ENCODE data around the gene PEDS1.
"Not testable (repeated sequence)": the region's sequence is repeated elsewhere in the genome, so short reads cannot be mapped to it uniquely, and the experiment has no call there.

The PEDS1 gene

GRCh38 chr20:50190251-50191064 is 36.9 kb upstream of the PEDS1 start, which contains the start of gene CEBPB:
Gene CEBPB (plus strand): TSS chr20:50190830. CDS start chr20:50191034, 204 bp downstream.
- DNase-seq: peak; percentile 93

DNA sequence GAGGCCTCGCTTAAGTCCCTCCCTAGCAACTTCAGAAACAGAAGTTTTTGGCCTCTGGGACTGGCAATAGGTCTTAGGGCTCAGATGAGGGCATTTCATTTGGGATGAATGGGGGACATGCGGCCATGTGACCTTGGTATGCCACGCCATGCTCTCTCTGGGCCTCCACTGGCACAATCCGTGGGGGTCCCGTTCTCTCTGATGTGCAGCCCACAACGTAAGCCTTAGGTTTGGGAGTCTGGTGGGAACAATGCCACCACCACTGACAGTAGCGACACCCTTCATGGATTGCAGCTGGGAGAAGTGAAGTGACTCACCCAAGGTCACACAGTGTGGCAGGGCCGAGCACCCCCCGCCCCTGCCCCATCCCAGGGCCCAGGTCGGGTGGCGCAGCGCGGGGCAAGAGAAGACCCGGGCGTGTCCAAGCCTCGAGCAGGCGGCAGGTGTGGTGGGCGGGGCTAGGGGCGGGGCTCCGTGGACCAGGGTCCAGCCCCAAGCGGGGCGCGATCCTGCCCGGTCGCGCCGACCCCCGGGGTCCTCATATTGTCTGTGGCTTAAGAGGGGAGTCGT is 36.2 kb upstream of the PEDS1 start:
- peak; percentile 62 for DNase-seq

DNA sequence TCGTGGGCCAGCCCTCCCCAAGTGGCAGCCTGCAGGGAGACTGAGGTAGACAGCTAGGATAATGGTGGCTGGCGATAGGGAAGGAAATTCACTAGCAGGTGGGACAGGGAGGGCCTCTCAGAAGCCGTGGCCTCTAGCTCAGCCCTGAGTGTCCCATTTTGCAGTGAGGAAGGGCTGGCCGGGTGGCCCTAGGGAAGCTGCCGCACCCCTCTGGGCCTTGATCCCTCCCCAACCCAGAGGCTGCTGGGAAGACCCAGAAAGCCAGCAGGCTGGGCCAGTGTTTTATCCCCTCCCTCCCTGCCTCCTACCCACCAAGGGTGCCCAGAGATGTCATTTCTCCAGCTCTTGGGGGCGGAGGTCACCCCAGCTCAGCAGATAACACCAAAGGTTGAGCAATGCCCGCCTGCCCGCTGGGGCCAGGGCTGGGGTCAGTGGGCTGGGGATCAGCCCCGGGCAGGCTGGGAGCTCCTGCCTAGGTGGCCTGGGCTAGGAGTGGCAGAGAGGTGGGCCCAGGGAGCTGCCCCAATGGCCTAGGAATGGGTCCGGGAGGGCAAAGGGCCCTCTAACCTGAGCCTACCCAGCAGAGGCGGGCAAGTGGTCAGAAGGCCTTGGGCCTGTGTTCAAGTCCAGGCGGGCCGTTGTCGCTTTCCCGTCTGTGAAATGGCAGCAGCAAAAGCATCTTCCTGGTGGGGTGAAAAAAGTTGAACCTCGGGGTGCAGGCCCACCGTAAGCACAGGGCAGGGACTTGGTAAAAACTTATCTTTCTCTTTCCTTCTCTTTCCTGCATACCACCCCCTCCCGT is 35.6 kb upstream of the PEDS1 start:
- no peak for DNase-seq

- no peak for DNase-seq
Observed at GRCh38 chr20:50188287-50188688, 34.8 kb upstream of the PEDS1 start.

GRCh38 chr20:50187403-50188051 is 34.0 kb upstream of the PEDS1 start:
- DNase-seq: peak; percentile 36

DNA sequence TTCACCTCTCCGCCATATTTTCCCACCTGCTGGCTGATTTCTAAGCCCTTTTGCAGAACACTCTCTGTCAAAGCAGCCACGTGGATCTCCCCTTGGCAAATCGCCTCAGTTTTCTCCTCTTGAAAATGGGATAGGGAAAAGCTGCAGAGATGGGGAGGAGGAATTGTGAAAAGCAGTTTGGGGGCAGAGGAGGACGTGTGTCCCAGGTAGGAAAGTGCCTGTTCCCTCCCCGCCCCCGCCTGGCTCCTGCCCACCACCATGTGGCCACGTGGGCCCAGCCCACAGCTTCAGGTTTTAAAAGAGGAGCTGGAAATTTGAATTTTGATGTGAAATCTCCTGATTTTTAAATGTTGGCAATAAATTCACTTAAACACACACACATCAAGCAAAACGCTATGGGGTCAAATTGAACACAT is 33.5 kb upstream of the PEDS1 start:
- no peak for DNase-seq

DNA sequence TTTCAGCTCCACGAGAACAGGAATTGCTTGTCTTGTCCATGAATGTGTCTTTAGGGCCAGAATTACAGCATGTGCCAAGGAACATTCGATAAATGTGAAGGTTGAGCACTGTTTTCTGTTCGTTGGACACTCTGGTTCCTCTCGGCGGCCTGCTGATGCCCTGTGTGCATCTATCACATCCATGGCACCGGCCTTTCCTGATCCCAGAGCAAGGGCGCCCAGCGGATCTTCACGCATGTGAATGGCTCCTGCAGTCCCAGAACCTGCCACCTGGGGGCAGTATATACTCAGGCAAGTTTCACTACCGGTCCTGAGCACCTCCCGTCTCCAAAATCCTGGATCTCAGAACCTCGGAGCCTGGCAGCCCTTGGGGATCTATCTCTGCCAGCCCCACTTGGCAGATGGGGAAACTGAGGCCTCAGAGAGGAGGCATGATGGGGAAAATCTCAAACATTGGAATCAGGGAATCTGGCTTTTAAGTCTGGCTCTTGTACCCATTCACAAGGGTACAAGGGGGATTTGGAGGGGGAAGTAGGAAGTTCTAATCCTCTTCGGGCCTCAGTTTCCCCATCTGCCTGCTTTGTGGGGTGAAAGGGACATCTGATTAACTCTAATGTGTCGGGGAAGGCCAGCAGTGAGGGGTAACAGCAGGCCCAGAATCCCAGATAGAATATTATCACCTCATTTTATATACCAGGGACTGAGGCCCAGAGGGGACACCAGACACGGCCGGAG is 32.8 kb upstream of the PEDS1 start:
- peak; percentile 94 for DNase-seq

GRCh38 chr20:50185426-50185825 is 31.9 kb upstream of the PEDS1 start:
- DNase-seq: no peak

GRCh38 chr20:50182346-50182745 is 28.8 kb upstream of the PEDS1 start:
- DNase-seq: no peak

DNA sequence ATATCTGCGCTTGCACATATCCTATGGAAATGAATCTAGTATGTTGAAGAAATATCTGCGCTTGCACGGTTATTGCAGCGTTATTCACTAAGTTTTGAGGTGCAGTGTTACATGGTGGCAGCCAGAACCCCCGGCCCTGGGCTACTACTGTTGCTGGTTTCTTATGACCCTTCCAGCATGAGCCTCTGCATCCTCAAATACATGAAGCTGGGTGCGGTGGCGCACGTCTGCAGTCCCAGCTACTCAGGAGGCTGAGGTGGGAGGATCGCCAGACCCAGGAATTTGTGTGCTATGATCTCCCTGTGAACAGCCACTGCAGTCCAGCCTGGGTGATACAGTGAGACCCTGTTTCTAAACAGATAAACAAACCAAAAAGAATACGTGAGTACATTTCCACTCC is 27.8 kb upstream of the PEDS1 start:
- DNase-seq: no peak

DNA sequence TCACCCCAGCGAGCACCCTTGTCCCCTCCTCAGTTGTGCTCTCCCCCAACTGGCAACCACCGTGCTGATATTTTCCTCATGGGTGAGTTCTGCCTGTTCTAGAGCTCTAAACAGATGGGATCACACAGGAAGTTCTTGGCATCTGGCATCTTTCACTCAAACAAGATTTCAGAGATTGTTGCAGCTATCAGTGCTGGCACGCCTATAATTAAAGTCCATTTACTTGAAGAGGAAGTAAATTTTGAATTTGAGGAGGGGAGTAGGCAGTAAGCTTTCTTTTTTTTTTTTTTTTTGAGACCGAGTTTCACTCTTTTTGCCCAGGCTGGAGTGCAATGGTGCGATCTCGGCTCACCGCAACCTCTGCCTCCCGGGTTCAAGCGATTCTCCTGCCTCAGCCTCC is 25.1 kb upstream of the PEDS1 start:
- not testable (repeated sequence) for DNase-seq

GRCh38 chr20:50175938-50176933 is 22.7 kb upstream of the PEDS1 start:
- DNase-seq: no peak

DNA sequence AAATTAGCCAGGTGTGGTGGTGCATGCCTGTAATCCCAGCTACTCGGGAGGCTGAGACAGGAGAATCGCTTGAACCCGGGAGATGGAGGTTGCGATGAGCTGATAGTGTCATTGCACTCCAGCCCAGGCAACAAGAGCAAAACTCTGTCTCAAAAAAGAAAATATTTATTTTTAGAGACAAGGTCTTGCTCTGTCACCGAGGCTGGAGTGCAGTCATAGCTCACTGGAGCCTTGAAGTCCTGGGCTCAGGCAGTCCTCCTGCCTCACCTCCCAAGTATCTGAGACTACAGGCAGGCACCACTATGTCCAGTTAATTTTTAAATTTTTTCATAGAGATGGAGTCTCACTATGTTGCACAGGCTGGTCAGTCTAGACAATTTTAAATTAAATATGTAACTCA is 20.9 kb upstream of the PEDS1 start:
- DNase-seq: no peak

DNA sequence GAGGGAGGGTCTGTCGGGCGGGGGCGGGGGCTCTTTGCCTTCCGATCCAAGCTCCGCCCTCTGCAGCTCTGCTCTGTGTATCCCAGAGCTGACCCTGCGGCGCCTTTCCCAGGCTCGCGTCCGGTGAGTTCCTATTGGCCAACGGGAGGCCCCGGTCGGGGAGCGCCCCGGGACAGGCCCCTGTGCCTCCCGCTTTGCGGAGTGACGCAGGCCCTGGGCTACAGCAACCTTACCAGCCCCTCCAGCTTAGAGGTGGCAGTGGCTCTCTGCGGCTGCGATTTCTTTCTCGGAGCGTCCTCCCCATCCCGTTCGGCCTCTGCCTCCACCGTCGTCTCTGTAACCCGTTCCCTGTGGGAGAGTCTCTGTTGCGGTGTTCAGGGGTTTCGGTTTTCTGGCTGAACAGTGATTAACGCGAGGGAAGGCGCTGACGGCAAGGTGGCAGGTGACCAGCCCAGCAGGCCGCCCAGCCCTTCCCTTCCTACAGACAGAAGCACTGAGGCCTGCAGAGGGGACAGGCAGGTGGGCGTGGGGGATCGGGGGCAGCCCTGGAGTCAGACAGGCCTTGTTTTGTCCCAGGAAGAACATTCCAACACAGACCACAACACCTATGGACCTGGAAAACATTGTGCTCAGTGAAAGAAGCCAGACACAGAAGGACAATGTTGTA is 19.0 kb upstream of the PEDS1 start:
- no peak for DNase-seq

- no peak for DNase-seq
Observed at GRCh38 chr20:50170549-50171220, 17.2 kb upstream of the PEDS1 start.

DNA sequence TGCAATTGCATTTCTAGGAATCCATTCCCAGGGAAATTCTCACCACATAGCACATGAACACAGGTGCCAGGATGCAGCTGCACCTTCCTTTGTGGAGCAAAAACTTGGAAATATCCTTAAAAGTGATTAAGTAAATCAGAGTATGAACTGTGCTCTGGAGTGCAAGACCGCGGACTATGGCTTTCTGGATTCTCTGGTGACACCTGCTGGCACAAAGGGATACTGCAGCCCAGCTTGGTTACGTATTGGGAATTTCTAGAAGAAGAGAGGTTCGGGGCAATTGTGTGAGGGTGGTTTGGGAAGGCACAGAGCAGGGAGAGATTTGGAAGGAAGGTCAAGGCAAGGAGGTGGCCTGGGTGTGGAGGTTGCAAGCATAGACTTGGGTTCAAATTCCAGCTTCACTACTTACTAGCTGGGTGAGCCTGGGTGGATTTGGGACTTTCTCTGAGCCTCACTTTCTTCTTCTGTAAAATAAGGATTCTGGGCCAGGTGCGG is 15.9 kb upstream of the PEDS1 start:
- peak; percentile 79 for DNase-seq

- peak; percentile 99 for DNase-seq
Observed at GRCh38 chr20:50165684-50166554, 12.4 kb upstream of the PEDS1 start.

- DNase-seq: no peak
Observed at GRCh38 chr20:50163570-50164317, 10.2 kb upstream of the PEDS1 start.

Measured in NCI-H345 (cell line).